Ascending aorta (tissue), 2 donors: ENCODE measurements around the gene IGLL1. TPM values are rescaled to one million over a fixed set of nuclear protein-coding genes. Genes with fewer than 3 reads are reported as not detected.
"Not testable (repeated sequence)": the region's sequence is repeated elsewhere in the genome, so short reads cannot be mapped to it uniquely, and the experiment has no call there.

Source experiments
- DNase-seq, 2 donors: peaks; one replicate each; pipeline ENCODE4 v3.0.0-alpha.2; 2019; ENCODE audit warnings: low spot score in 2 of 2
- H3K27ac ChIP-seq, 2 donors: fragments of 200-600 bp; sonication (generic); one replicate each; pipeline ENCODE4 v1.5.1; 2016 to 2017; ENCODE audit warnings: mild to moderate bottlenecking in 1 of 2
- H3K27me3 ChIP-seq: fragments of 200-600 bp; sonication (generic); one replicate; pipeline ENCODE4 v1.5.1; 2017
- H3K36me3 ChIP-seq, 2 donors: fragments of 200-600 bp; sonication (generic); one replicate each; pipeline ENCODE4 v1.5.1; 2016
- H3K4me1 ChIP-seq, 2 donors: fragments of 200-600 bp; sonication (generic); one replicate each; pipeline ENCODE4 v1.5.1; 2016 to 2017; ENCODE audit warnings: mild to moderate bottlenecking in 1 of 2
- H3K4me3 ChIP-seq, 2 donors: fragments of 200-600 bp; sonication (generic); one replicate each; pipeline ENCODE4 v1.5.1; 2016 to 2017; ENCODE audit warnings: mild to moderate bottlenecking in 1 of 2
- H3K9me3 ChIP-seq, 2 donors: fragments of 200-600 bp; sonication (generic); one replicate each; pipeline ENCODE4 v1.5.1; 2016
- intact Hi-C: fragments of 100-400 bp; cut with DNase I; formaldehyde crosslinking; loops from one replicate; pipeline ENCODE4 v1.15.1; 2023
- total RNA-seq: library from RNA; depleted of rRNA; stranded (reverse); fragments of >200 nt; gene quantifications from one replicate; pipeline ENCODE4 v1.1.0, GENCODE V29; 2016
- TF ChIP-seq, protein P1 (sequence below), 3 experiments: fragments of 200-600 bp in 2 of 3; fragments of 450-650 bp in 1 of 3; sonication (generic) in 2 of 3; IDR thresholded peaks; one replicate each; pipeline ENCODE4 v1.5.1; 2016 to 2019; ENCODE audit warnings: antibody characterized with exemption in 3 of 3, mild to moderate bottlenecking in 1 of 3, moderate library complexity in 1 of 3

The IGLL1 gene
- total RNA-seq = not detected

DNA sequence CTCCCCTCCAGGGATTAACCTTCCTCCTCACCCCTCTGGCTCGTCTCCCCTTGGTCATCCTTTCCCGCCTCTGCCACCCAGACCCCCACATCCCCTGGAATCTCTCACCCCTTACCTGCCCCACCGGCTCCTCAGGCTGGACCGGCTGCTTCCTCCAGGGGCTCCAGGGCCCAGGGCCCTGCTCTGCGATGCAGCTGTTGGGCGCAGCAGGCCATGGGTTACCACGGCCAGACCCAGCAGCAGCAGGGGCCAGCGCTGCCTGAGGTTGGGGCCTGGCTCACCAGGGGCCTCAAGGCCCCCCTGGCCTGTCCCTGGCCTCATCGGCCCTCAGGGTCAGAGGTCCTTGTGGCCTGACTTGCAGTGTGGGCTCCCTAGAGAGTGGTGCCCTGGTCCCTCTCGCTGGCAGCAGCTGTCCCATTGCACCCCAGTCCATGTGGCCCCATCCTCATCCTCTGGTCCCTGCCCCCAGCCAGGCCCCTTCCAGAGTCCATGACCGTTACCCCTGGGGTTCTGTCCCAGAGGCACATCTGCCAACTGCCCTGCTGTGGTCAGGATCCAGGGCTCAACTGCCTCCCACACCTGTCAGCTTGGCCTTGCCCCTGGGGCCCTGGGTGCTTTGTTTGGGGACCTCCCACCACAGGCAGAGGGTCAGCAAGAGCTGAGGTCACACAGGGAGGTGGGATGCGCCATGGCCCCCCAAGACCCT lies at the start of gene IGLL1:
TSS of gene IGLL1 (minus strand) at position 421 of the 706 bp plus-strand sequence. CDS start at position 321, 100 bp downstream.
- intact Hi-C loops = no loop called here
- Histone ChIP-seq H3K9me3 (no peaks in the 10 kb centered on the region), H3K27ac (no peak within 1 kb of the TSS), H3K4me1 (no peaks in the 10 kb centered on the region), H3K27me3 (no peaks in the 10 kb centered on the region), H3K4me3 (no peak within 1 kb of the TSS), H3K36me3 (no peaks in the 10 kb centered on the region)
- no peak for DNase-seq
- TF ChIP-seq, protein P1, sequence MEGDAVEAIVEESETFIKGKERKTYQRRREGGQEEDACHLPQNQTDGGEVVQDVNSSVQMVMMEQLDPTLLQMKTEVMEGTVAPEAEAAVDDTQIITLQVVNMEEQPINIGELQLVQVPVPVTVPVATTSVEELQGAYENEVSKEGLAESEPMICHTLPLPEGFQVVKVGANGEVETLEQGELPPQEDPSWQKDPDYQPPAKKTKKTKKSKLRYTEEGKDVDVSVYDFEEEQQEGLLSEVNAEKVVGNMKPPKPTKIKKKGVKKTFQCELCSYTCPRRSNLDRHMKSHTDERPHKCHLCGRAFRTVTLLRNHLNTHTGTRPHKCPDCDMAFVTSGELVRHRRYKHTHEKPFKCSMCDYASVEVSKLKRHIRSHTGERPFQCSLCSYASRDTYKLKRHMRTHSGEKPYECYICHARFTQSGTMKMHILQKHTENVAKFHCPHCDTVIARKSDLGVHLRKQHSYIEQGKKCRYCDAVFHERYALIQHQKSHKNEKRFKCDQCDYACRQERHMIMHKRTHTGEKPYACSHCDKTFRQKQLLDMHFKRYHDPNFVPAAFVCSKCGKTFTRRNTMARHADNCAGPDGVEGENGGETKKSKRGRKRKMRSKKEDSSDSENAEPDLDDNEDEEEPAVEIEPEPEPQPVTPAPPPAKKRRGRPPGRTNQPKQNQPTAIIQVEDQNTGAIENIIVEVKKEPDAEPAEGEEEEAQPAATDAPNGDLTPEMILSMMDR (IDR thresholded peaks at IDR 0.05) = no peak

DNA sequence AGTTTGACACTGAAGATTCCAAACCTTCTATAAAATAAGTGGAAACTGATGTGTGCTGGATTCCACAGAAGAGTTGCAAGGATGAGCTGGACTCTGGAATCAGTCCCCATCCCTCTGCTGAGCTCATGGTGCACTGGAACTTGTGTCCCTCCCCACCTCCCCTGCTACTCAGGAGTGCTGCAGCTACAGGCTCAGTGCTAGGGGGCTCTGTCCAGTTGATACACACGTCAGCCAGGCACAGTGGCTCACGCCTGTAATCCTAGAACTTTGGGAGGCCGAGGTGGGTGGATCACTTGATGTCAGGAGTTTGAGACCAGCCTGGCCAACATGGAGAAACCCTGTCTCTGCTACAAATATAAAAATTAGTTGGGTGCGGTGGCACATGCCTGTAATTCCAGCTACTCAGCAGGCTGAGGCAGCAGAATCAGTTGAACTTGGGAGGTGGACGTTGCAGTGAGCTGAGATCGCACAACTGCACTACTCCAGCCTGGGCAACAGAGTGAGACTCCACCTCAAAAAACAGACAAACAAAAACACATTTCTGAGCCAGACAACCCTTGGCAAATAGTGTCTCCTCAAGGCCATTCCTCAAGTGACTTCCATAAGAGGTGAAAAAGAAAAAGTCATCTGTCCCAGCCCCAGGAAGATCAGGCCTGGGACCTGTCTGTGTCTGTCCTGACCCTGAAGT lies 48.1 kb upstream of the IGLL1 start:
- H3K27me3 ChIP-seq, intact Hi-C loops, H3K36me3 ChIP-seq, H3K27ac ChIP-seq, H3K4me1 ChIP-seq, DNase-seq, H3K4me3 ChIP-seq, H3K9me3 ChIP-seq: not testable (repeated sequence)

DNA sequence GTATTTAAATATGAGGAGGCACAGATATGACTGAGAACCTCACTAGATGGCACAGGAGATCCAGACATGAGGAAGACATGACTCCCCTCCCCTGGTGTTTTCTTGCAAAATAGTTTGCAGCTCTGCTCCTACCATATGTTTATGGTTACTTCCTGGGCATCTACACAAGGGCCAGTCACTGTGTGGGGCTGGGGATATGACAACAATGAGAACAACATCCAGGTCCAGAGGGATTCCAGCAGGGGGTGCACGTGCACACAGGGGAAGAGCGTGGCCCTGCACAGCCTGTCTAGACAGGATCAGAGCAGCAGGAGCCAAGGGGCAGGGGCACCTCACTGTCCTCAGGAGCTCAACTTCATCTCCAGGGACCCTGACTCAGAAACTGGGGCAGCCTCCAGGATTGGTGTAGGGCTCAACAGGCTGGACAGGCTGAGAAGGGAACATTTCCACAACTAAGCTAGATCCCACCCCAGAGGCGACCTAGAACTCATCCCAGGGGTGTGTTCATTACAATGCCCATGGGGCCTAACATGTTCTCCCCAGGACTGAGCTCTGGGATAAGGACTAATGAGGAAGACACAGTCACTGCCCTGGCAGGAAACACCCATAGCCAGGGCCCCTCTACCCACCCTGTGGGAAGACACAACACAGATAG lies 47.4 kb upstream of the IGLL1 start:
- H3K4me3 ChIP-seq, H3K27me3 ChIP-seq, DNase-seq, H3K27ac ChIP-seq, intact Hi-C loops, H3K4me1 ChIP-seq, H3K36me3 ChIP-seq, H3K9me3 ChIP-seq: not testable (repeated sequence)
- TF ChIP-seq, protein P1 (IDR thresholded peaks at IDR 0.05) = peak in 1 of 3 experiments; percentile 14

DNA sequence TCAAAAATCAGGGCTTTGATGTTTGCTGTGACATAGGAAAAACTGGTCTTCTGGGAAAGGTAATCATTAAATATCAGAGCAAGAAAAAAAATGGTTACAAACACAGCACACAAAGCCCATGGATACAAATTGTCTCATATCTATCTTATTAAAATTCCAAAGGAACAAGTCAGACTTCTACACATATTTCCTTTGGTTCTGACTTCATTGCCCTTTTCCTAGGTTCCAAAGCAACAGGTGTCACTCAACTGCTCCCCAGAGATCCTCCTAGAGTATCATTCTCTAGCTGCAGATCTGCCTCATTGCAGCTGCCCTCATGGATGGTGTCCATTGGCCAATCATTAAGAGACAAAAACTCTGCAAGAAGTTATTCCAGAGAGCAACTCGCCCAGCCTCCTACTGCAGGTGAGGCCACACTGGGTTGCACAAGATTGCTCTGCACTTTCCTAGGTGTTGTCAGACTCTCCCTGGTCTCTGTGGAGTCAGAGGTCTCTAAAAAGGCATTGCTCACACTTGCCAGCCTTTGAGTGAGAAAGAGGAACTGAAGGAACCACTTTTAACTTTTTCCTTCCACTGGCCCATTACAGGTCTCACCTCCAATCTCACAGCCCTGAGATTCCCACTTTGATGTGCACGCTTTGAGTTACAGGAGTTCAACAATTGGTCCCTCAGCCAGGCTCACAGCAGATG lies 46.3 kb upstream of the IGLL1 start:
- no peak for DNase-seq
- Histone ChIP-seq H3K36me3 (no peaks in the 10 kb centered on the region), H3K9me3 (no peaks in the 10 kb centered on the region), H3K27ac (no peak overlapping the region), H3K27me3 (no peaks in the 10 kb centered on the region), H3K4me3 (no peak overlapping the region), H3K4me1 (no peaks in the 10 kb centered on the region)
- TF ChIP-seq, protein P1 (IDR thresholded peaks at IDR 0.05) = no peak
- intact Hi-C loops = no loop called here

DNA sequence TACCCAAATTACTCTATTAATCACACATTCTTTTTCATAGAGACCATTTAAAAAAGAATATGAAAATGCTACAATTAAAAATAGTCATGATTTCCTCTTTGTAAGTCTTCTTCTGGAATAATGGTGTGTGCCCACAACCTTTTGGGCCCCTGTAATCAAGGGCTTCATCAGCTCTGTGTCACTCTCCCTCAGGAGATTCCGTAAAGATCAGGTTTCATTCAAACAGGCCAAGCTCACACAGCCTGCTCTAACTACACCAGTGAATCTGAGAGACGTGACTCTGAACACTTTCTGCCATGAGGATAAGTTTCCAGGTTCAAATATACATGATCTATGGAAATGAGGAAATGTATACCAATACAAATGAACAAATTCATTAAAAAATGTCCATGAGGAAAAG lies 42.5 kb upstream of the IGLL1 start:
- Histone ChIP-seq H3K9me3 (no peaks in the 10 kb centered on the region), H3K27me3 (no peaks in the 10 kb centered on the region), H3K36me3 (no peaks in the 10 kb centered on the region), H3K4me3 (no peak overlapping the region), H3K27ac (no peak overlapping the region), H3K4me1 (no peaks in the 10 kb centered on the region)
- no peak for DNase-seq
- intact Hi-C loops = no loop called here
- TF ChIP-seq, protein P1 (IDR thresholded peaks at IDR 0.05) = no peak

DNA sequence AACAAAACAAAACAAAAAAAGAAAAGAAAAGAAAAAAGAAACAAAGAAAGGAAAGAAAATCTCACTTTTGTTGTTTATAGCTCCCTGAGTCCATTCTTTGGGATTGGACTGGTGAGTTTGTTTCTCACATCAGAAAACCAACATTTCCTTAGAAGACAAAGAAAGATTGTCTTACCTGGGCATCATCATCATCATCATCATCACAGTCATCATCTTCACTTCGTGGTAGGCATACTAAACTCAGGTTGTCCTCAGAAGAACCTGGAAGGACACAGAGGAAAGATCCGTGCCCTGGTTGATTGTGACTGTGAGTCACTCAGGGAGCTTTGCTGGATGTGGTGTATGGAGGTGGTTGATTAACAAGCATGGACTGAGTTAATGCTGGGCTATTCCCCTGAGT lies 41.8 kb upstream of the IGLL1 start:
- H3K36me3 ChIP-seq, DNase-seq, H3K9me3 ChIP-seq, H3K4me1 ChIP-seq, H3K27me3 ChIP-seq, H3K4me3 ChIP-seq, H3K27ac ChIP-seq, intact Hi-C loops: not testable (repeated sequence)
